ENCODE measurements around the gene ITGAV.

- TF ChIP-seq POLR2A (IDR thresholded peaks at IDR 0.05) (no peak), CTCF (IDR thresholded peaks at IDR 0.05) (no peak)
These were observed 5.4 kb downstream of the ITGAV start for GRCh38 chr2:186595219-186595618.
